D721Med (cell line): ENCODE measurements around the gene FCHO1.

ENCODE experiments used
- DNase-seq: peaks from one replicate; pipeline ENCODE4 v3.0.0; 2011; ENCODE audit warnings: low spot score; ENCODE audit not compliant: insufficient read length
- FAIRE-seq: peaks from 2 replicates; lab custom pipeline; 2011; peaks lifted over from hg19 to GRCh38; lab: Jason Lieb, UNC
- CTCF ChIP-seq: IDR thresholded peaks from 2 replicates; pipeline ENCODE4 v1.5.1; 2012; ENCODE audit warnings: mild to moderate bottlenecking, control low read depth; ENCODE audit not compliant: insufficient read depth; ENCODE audit errors: missing control alignments

The FCHO1 gene

GRCh38 chr19:17751103-17751911, at the start of gene FCHO1:
FCHO1 (plus strand) TSS chr19:17751477; CDS start chr19:17755165, 3,688 bp downstream.
- DNase-seq (no peak), FAIRE-seq (no peak)
- no peak for TF ChIP-seq CTCF

- no peak for FAIRE-seq
Measured at GRCh38 chr19:17703824-17704463, 47.3 kb upstream of the FCHO1 start.

GRCh38 chr19:17706750-17707181, 44.5 kb upstream of the FCHO1 start:
- FAIRE-seq (no peak), DNase-seq (no peak)
- TF ChIP-seq CTCF, result no peak

More at GRCh38 chr19:17703824-17704463, 47.3 kb upstream of the FCHO1 start:
- peak; percentile 71 for TF ChIP-seq CTCF
- no peak for DNase-seq

GRCh38 chr19:17711851-17712250, 39.4 kb upstream of the FCHO1 start:
- FAIRE-seq (no peak), DNase-seq (no peak)
- no peak for TF ChIP-seq CTCF

- TF ChIP-seq CTCF, result no peak
- DNase-seq (no peak), FAIRE-seq (no peak)
Measured at GRCh38 chr19:17716309-17716929, 34.9 kb upstream of the FCHO1 start.

GRCh38 chr19:17718550-17718946, 32.7 kb upstream of the FCHO1 start:
- no peak for DNase-seq
- FAIRE-seq, result no peak
- TF ChIP-seq CTCF, result no peak
